Kidney epithelial cell (primary cell): ENCODE measurements around the gene ASF1B. TPM values are rescaled to one million over a fixed set of nuclear protein-coding genes. Genes with fewer than 3 reads are reported as not detected.

ENCODE experiments used
- DNase-seq: peaks from one replicate; pipeline ENCODE4 v3.0.0-alpha.2; 2010; ENCODE audit warnings: low read depth
- H3K27me3 ChIP-seq: 2 replicates; pipeline ENCODE4 v1.6.0; 2011; ENCODE audit warnings: low read length; ENCODE audit not compliant: control insufficient read depth, insufficient read depth
- H3K36me3 ChIP-seq: 2 replicates; pipeline ENCODE4 v1.5.1; 2011; ENCODE audit warnings: low read length; ENCODE audit not compliant: control insufficient read depth, insufficient read depth
- H3K4me3 ChIP-seq: 2 replicates; pipeline ENCODE4 v1.5.1; 2011; ENCODE audit warnings: low read depth, mild to moderate bottlenecking, control low read depth, low read length
- total RNA-seq: library from RNA; depleted of rRNA; stranded (reverse); fragments of >200 nt; gene quantifications from 2 replicates; pipeline ENCODE4 v1.2.3, GENCODE V29; 2015
- TF ChIP-seq, protein P1 (sequence below): IDR thresholded peaks from 2 replicates; pipeline ENCODE4 v1.5.1; 2011; ENCODE audit warnings: mild to moderate bottlenecking, moderate library complexity, low read length, control low read depth, inconsistent platforms; ENCODE audit not compliant: insufficient read depth, poor library complexity, severe bottlenecking

The ASF1B gene
- total RNA-seq, 1 donor from 2014 or later = 4.4 TPM

DNA sequence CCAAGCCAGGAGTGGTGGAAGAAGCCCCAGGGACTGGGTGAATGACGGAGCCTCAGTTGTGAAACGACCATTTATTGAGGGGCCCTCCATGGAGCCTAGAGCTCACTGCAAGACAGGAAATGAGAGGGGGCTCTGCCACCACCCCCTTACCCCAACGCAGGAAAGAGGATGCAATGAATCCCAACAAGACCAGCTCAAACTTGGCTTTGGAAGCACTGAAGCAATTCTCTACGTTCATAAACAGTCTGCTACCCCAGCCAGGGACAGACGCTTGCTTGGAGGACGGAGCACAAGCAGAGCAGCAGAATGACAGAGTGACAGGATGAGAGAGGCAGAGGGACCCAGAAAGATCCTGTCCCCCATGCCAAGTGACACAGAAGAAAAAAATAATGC, 19.9 kb downstream of the ASF1B start:
- TF ChIP-seq, protein P1, sequence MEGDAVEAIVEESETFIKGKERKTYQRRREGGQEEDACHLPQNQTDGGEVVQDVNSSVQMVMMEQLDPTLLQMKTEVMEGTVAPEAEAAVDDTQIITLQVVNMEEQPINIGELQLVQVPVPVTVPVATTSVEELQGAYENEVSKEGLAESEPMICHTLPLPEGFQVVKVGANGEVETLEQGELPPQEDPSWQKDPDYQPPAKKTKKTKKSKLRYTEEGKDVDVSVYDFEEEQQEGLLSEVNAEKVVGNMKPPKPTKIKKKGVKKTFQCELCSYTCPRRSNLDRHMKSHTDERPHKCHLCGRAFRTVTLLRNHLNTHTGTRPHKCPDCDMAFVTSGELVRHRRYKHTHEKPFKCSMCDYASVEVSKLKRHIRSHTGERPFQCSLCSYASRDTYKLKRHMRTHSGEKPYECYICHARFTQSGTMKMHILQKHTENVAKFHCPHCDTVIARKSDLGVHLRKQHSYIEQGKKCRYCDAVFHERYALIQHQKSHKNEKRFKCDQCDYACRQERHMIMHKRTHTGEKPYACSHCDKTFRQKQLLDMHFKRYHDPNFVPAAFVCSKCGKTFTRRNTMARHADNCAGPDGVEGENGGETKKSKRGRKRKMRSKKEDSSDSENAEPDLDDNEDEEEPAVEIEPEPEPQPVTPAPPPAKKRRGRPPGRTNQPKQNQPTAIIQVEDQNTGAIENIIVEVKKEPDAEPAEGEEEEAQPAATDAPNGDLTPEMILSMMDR = no peak
- DNase-seq = no peak
- Histone ChIP-seq H3K27me3 (no peaks in the 10 kb centered on the region), H3K36me3 (peaks cover under 1% of the 10 kb centered on the region), H3K4me3 (peak overlapping the region; percentile 82)

DNA sequence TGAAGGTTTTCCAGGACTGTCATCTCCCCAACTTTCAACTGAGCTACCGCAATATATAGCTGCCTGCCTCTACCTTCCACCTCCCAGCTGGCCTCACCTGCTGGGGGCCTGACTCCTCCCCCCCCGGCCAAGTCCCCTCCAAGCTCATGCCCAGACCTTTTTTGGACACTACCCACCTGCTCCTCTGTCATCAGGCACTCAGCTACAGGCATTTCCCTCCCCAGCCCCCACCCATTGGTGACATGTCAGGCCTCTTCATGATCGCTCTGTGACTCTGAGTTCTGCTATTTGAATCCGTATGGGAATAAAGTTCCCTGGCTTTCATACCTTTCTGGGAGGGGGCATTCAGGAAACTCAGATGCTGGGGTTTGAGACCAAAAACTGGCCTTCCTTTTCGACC, 20.6 kb downstream of the ASF1B start:
- Histone ChIP-seq H3K36me3 (no peaks in the 10 kb centered on the region), H3K4me3 (no peak overlapping the region), H3K27me3 (no peaks in the 10 kb centered on the region)
- DNase-seq = no peak
- TF ChIP-seq, protein P1 = no peak

DNA sequence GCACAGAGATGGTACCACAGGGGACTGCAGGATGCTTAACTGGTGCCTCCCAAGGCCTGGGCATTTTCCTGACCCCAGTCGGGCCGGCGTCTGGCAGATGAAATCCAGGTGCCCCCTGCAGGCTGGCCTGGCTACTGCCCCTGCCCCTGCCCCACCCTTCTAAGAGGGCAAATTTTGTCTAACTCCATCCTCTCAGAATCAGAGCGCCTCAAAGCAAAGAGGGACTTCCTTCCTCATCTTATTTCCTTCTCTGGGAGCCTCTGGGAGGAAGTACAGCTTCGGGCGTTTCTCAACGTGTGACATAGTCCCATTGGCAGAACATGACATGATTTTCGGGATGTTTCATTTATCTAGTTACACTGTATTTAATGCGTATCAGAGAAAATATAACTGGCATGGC, 21.5 kb downstream of the ASF1B start:
- Histone ChIP-seq H3K27me3 (no peaks in the 10 kb centered on the region), H3K4me3 (no peak overlapping the region), H3K36me3 (no peaks in the 10 kb centered on the region)
- DNase-seq = no peak
- TF ChIP-seq, protein P1 = peak; percentile 54

DNA sequence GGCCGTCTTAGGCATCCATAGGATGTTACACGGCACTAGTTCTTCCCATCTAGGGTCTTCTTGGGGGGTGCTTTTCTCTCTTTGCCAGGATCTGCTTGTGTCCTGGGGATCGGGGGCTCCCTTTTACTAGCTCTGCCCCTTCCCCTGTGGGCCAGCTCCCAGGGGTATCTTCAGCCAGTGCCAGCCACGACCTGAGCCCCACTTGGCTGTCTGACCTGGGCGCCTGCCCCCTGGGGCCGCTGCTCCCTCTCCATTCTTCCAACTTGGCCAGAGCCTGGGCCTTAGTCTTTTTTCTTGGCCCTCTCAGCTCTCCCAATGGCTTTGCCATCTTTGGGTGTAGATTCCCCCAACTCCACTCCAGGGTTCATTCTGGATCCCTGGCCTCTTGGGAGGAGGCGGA, 21.9 kb downstream of the ASF1B start:
- TF ChIP-seq, protein P1 = no peak
- H3K27me3 ChIP-seq = no peaks in the 10 kb centered on the region
- H3K36me3 ChIP-seq = no peaks in the 10 kb centered on the region
- no peak for DNase-seq
- H3K4me3 ChIP-seq = no peak overlapping the region

DNA sequence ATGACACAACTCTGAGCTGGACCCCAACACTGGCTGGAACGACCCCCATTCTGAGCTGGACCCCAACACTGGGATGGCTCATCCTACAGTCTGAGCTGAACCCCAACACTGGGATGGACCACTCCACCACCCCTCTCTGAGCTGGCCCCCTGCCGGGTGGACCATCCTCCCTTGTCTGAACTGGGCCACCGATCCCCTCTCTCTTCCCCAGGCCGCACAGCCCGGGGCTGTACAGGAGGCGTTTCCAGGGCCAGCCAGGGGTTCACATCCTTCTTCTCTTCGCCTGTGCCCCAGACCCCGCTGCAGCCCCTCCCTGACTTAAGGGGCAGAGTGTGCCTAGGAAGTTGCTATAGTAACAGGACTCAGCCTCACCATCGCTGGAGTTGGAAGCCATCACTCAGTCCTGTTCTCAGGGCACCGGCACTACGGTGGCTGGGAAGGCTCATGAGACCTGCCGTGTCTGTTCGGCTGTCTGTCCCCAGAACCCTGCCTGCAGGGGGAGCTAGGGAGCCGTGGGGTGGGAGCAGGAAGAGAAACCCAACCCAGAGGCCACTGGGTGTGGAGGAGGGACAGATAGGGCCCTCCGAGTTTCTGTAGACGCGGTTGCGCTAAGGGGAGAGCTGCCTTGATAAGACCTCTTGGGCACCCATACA, 22.5 kb downstream of the ASF1B start:
- Histone ChIP-seq H3K4me3 (no peak overlapping the region), H3K27me3 (no peaks in the 10 kb centered on the region), H3K36me3 (no peaks in the 10 kb centered on the region)
- no peak for DNase-seq
- TF ChIP-seq, protein P1 = peak; percentile 30

DNA sequence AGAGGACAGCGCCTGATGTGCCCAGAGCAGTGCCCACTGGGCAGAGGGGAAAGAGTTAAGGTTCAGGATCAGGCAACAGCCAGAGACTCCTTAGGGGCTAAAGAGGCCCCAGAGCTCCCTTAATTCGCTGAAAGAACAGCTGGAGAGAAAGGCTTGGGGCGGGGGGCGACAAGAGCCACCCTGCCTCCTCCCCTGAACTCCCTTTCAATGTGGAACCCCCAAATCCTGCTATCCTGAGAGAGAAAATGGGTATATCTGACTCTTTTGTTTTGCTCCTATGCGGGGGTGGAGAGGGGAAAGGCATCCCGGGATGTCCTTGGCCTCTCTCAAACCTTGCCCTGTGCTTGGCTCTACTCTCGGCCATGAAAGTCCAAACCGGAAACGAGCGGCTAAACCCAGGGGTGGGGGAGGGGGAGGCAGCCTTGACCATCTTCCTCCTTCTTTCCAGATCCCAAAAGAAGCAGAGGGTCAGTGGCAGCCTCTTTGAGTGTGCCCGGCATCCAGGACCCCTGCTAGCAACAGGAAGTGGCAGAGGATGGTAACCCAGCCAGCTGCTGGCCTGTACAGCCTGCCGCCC, 23.5 kb downstream of the ASF1B start:
- Histone ChIP-seq H3K36me3 (no peaks in the 10 kb centered on the region), H3K4me3 (no peak overlapping the region), H3K27me3 (no peaks in the 10 kb centered on the region)
- no peak for DNase-seq
- TF ChIP-seq, protein P1 = no peak
